ENCODE measurements around the gene NCKAP5. TPM values are rescaled to one million over a fixed set of nuclear protein-coding genes. Genes with fewer than 3 reads are reported as not detected.

NCKAP5 gene
- total RNA-seq, 1 donor from 2014 or later: 7.7 TPM

- H3K4me1 Mint-ChIP-seq (ENCODE audit: unreplicated experiment): peaks cover 8% of the 10 kb centered on the region
- TF ChIP-seq CTCF (conservative IDR thresholded peaks at IDR 0.05): no peak
- no peak overlapping the region for H3K27ac Mint-ChIP-seq
Measured at GRCh38 chr2:133140620-133141019, 427.6 kb downstream of the NCKAP5 start.

GRCh38 chr2:133139847-133140533 is 428.3 kb downstream of the NCKAP5 start:
- no peaks in the 10 kb centered on the region for H3K27me3 Mint-ChIP-seq
- no peak for DNase-seq (ENCODE audit: extremely low spot score, unreplicated experiment)
- H3K27ac Mint-ChIP-seq: no peak overlapping the region
- no peak overlapping the region for H3K4me3 Mint-ChIP-seq
- peaks cover 8% of the 10 kb centered on the region for H3K4me1 Mint-ChIP-seq (ENCODE audit: unreplicated experiment)
- TF ChIP-seq CTCF (conservative IDR thresholded peaks at IDR 0.05): no peak
- no peaks in the 10 kb centered on the region for H3K9me3 Mint-ChIP-seq
- no peaks in the 10 kb centered on the region for H3K36me3 Mint-ChIP-seq

More at GRCh38 chr2:133140620-133141019, 427.6 kb downstream of the NCKAP5 start:
- no peaks in the 10 kb centered on the region for H3K27me3 Mint-ChIP-seq
- H3K9me3 Mint-ChIP-seq: no peaks in the 10 kb centered on the region
- H3K4me3 Mint-ChIP-seq: no peak overlapping the region
- no peak for DNase-seq (ENCODE audit: extremely low spot score, unreplicated experiment)
- no peaks in the 10 kb centered on the region for H3K36me3 Mint-ChIP-seq

DNA sequence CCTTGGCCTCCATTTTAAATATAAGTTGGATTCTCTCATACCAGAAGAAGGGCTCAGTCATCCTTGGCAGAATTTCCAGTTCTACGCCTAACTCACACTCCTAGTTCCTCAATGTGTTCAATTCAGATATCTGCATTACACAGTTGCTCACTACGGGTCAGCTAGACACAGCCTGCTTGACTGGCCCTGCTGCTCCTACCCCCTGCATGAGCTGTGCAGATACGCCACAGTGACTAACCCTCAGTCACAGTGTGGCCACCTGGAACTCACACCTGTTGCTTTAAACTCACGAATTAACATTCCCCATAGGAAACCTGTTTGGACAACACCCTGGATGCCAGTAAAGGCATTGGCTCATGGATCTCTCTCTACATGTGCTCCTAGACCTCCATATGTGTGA is 429.6 kb downstream of the NCKAP5 start:
- H3K9me3 Mint-ChIP-seq: no peaks in the 10 kb centered on the region
- TF ChIP-seq CTCF (conservative IDR thresholded peaks at IDR 0.05): no peak

DNA sequence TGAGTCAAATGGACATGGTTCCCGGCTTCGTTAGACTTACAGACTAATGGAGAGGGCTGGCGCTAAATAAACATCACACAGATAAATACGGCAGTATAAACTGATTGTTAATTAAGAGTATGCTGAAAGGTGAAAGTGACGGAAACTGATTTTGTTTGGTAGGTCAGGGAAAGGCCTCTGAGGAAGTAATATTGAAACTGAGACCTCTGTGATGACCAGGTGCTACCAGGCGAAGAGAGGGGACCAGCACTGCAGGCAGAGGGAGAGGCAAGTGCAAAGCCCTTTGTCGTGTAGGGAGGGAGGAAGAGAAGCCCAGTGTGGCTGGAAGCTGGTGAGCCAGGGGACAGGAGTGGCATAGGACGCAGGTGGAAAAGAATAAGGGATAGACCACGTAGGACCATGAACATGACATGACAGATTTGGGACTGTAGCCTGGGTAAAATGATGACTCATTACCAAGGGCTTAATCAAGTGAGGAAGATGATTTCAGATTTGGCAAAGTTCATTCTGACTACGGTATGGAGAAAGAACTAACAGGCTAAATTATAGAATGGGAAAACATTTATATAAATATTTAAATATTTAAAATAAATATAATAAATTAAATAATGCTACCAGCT is 433.1 kb downstream of the NCKAP5 start:
- Mint-ChIP-seq H3K4me3 (no peak overlapping the region), H3K4me1 (ENCODE audit: unreplicated experiment) (peaks cover 4% of the 10 kb centered on the region), H3K9me3 (no peaks in the 10 kb centered on the region), H3K27ac (no peak overlapping the region), H3K36me3 (no peaks in the 10 kb centered on the region), H3K27me3 (peaks cover 2% of the 10 kb centered on the region)
- no peak for DNase-seq (ENCODE audit: extremely low spot score, unreplicated experiment)
- no peak for TF ChIP-seq CTCF (conservative IDR thresholded peaks at IDR 0.05)

More for the DNA sequence above, 429.6 kb downstream of the NCKAP5 start:
- peaks cover 8% of the 10 kb centered on the region for H3K4me1 Mint-ChIP-seq (ENCODE audit: unreplicated experiment)
- H3K27ac Mint-ChIP-seq: no peak overlapping the region
- H3K4me3 Mint-ChIP-seq: no peak overlapping the region
- no peaks in the 10 kb centered on the region for H3K27me3 Mint-ChIP-seq
- no peaks in the 10 kb centered on the region for H3K36me3 Mint-ChIP-seq
- no peak for DNase-seq (ENCODE audit: extremely low spot score, unreplicated experiment)

DNA sequence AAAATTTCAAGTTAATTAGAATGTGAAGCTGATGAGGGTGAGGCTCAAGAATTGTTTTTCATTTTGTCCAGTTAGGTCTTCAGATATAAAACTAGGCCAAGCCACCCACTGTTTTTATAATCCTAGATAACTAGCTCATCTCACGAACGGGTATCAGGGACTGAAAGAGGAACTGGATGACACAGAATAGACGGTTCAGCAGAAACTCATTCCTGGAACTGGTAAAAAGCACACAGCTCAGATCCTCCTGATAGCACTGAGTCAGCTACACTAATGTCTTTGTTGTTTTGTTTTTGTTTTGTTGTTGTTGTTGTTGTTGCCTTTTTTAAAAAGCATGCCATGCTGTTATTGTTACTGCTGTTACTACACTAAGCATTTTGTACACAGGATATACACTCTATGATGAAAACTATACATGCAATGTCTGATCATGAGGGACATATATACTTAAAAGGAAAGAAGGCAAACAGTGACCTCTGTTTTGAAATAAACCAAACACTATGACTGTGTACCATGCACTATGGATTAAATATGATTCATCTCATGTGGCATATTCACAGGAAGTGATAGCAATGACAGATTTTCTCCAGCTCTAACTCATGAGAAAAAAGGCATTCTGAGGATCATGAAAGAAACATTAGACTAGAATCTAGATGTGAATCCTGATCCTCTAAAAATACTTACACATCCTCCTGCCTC is 437.6 kb downstream of the NCKAP5 start:
- H3K4me3 Mint-ChIP-seq: no peak overlapping the region
- TF ChIP-seq CTCF (conservative IDR thresholded peaks at IDR 0.05): no peak
- no peaks in the 10 kb centered on the region for H3K9me3 Mint-ChIP-seq
- H3K27ac Mint-ChIP-seq: no peak overlapping the region
- H3K36me3 Mint-ChIP-seq: no peaks in the 10 kb centered on the region
- no peak for DNase-seq (ENCODE audit: extremely low spot score, unreplicated experiment)
- peaks cover 2% of the 10 kb centered on the region for H3K27me3 Mint-ChIP-seq
- no peaks in the 10 kb centered on the region for H3K4me1 Mint-ChIP-seq (ENCODE audit: unreplicated experiment)
